Trophoblast cell (in vitro differentiated cells and primary cell): Measurements from ENCODE around the gene APOL1.
"Not testable (repeated sequence)": the region's sequence is repeated elsewhere in the genome, so short reads cannot be mapped to it uniquely, and the experiment has no call there.

Experiments
- DNase-seq, 2 donors: peaks; one replicate each; pipeline ENCODE4 v3.0.0-alpha.2; 2016
- H2AFZ ChIP-seq: 2 replicates; pipeline ENCODE4 v1.6.1; 2013; ENCODE audit warnings: low read length, moderate library complexity, mild to moderate bottlenecking; ENCODE audit not compliant: insufficient read depth, poor library complexity
- H2AK5ac ChIP-seq: 2 replicates; pipeline ENCODE4 v1.6.1; 2013; ENCODE audit warnings: mild to moderate bottlenecking, low read length
- H2BK120ac ChIP-seq: 2 replicates; pipeline ENCODE4 v1.6.1; 2013; ENCODE audit warnings: low read length, mild to moderate bottlenecking, moderate library complexity; ENCODE audit not compliant: insufficient read depth, poor library complexity
- H2BK12ac ChIP-seq: 2 replicates; pipeline ENCODE4 v1.6.1; 2013; ENCODE audit warnings: mild to moderate bottlenecking, low read length, moderate library complexity
- H2BK5ac ChIP-seq: 2 replicates; pipeline ENCODE4 v1.6.1; 2013; ENCODE audit warnings: low read length, low read depth, moderate library complexity, mild to moderate bottlenecking; ENCODE audit not compliant: poor library complexity
- H3K14ac ChIP-seq: 2 replicates; pipeline ENCODE4 v1.6.1; 2013; ENCODE audit warnings: mild to moderate bottlenecking, low read length
- H3K18ac ChIP-seq: 2 replicates; pipeline ENCODE4 v1.6.1; 2013; ENCODE audit warnings: mild to moderate bottlenecking, low read length
- H3K23ac ChIP-seq: 2 replicates; pipeline ENCODE4 v1.6.1; 2013; ENCODE audit warnings: low read length
- H3K27ac ChIP-seq: 2 replicates; pipeline ENCODE4 v1.5.1; 2013; ENCODE audit warnings: low read depth, mild to moderate bottlenecking, inconsistent platforms, low read length, moderate library complexity
- H3K27me3 ChIP-seq: 2 replicates; pipeline ENCODE4 v1.6.1; 2013; ENCODE audit warnings: inconsistent platforms, mild to moderate bottlenecking, low read length, moderate library complexity; ENCODE audit not compliant: insufficient read depth
- H3K36me3 ChIP-seq, 2 experiments: 1 replicate in 1 of 2; 2 replicates in 1 of 2; pipeline ENCODE4 v1.6.1; 2013; ENCODE audit warnings: low read length in 2 of 2, mild to moderate bottlenecking in 2 of 2, moderate library complexity in 1 of 2; ENCODE audit not compliant: insufficient read depth in 2 of 2, control insufficient read depth in 1 of 2
- H3K4ac ChIP-seq: 2 replicates; pipeline ENCODE4 v1.6.1; 2013; ENCODE audit warnings: low read depth, mild to moderate bottlenecking, low read length, moderate library complexity
- H3K4me1 ChIP-seq, 2 experiments: 1 replicate in 1 of 2; 2 replicates in 1 of 2; pipeline ENCODE4 v1.6.1; 2013; ENCODE audit warnings: low read length in 2 of 2, mild to moderate bottlenecking in 2 of 2, moderate library complexity in 1 of 2; ENCODE audit not compliant: insufficient read depth in 2 of 2, control insufficient read depth in 1 of 2
- H3K4me2 ChIP-seq: 2 replicates; pipeline ENCODE4 v1.6.1; 2013; ENCODE audit warnings: inconsistent platforms, mild to moderate bottlenecking, low read length, moderate library complexity
- H3K4me3 ChIP-seq: 2 replicates; pipeline ENCODE4 v1.5.1; 2013; ENCODE audit warnings: mild to moderate bottlenecking, low read depth, low read length, inconsistent platforms
- H3K79me1 ChIP-seq: one replicate; pipeline ENCODE4 v1.6.1; 2013; ENCODE audit warnings: low read length
- H3K79me2 ChIP-seq: 2 replicates; pipeline ENCODE4 v1.6.1; 2013; ENCODE audit warnings: low read length, mild to moderate bottlenecking; ENCODE audit not compliant: control insufficient read depth, insufficient read depth, poor library complexity
- H3K9ac ChIP-seq: 2 replicates; pipeline ENCODE4 v1.6.1; 2013; ENCODE audit warnings: mild to moderate bottlenecking, low read length
- H3K9me3 ChIP-seq: 2 replicates; pipeline ENCODE4 v1.6.1; 2013; ENCODE audit warnings: low read depth, mild to moderate bottlenecking, control low read depth, inconsistent platforms, low read length; ENCODE audit not compliant: insufficient read depth
- H4K12ac ChIP-seq: 2 replicates; pipeline ENCODE4 v1.6.1; 2013; ENCODE audit warnings: low read depth, mild to moderate bottlenecking, low read length, moderate library complexity
- H4K8ac ChIP-seq: 2 replicates; pipeline ENCODE4 v1.6.1; 2013; ENCODE audit warnings: low read depth, mild to moderate bottlenecking, low read length, moderate library complexity
- H4K91ac ChIP-seq: one replicate; pipeline ENCODE4 v1.6.1; 2013; ENCODE audit warnings: low read depth, mild to moderate bottlenecking, low read length, moderate library complexity
- whole genome bisulfite sequencing: extraction: QIAGEN DNeasy Blood & Tissue Kit; methylation state at CpG from one replicate; pipeline ENCODE4 v1.1.7; 2013; ENCODE audit warnings: missing lambda C conversion rate; ENCODE audit not compliant: insufficient read length, insufficient coverage; ENCODE audit errors: extremely low coverage; 5-methylcytosine and 5-hydroxymethylcytosine counted together

The APOL1 gene

DNA sequence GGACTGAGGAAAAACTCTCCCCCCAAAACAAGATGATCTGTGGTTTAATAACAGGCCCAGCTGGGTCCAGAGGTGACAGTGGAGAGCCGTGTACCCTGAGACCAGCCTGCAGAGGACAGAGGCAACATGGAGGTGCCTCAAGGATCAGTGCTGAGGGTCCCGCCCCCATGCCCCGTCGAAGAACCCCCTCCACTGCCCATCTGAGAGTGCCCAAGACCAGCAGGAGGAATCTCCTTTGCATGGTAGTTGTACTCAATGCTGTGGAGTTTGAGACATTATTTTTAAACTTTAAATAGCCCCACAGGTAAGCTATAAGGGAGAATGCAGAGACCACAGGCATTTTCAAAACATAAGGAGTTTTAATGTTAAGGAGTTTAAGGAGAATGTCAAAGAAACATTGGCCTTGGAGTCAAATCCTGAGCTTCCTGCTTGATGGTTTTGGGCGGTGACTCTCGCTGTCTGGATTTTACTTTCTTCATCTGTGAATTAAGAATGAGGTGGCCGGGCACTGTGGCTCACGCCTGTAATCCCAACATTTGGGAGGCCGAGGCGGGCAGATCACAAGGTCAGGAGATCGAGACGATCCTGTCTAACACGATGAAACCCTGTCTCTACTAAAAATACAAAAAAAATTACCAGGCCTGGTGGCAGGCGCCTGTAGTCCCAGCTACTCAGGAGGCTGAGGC is 6.8 kb downstream of the APOL1 start:
- H3K9ac ChIP-seq, result no peak overlapping the region
- H4K12ac ChIP-seq, result no peak overlapping the region
- DNase-seq, result no peak
- H3K27ac ChIP-seq, result no peak overlapping the region
- H4K91ac ChIP-seq, result no peak overlapping the region
- H3K36me3 ChIP-seq, result no peaks in the 10 kb centered on the region
- H3K79me1 ChIP-seq, result no peaks in the 10 kb centered on the region
- H3K23ac ChIP-seq, result no peak overlapping the region
- no CpG with 5 or more reads among the region's 14 CpGs for WGBS
- H2BK120ac ChIP-seq, result no peak overlapping the region
- H3K27me3 ChIP-seq, result no peaks in the 10 kb centered on the region
- no peak overlapping the region for H3K4me3 ChIP-seq
- no peak overlapping the region for H2AK5ac ChIP-seq
- no peak overlapping the region for H3K18ac ChIP-seq
- H2BK5ac ChIP-seq, result no peak overlapping the region
- no peak overlapping the region for H3K14ac ChIP-seq
- no peaks in the 10 kb centered on the region for H3K9me3 ChIP-seq
- no peak overlapping the region for H3K4ac ChIP-seq
- H3K4me1 ChIP-seq, result peaks cover 4 to 8% of the 10 kb centered on the region in 2 experiments
- no peaks in the 10 kb centered on the region for H3K79me2 ChIP-seq
- peak overlapping the region; percentile 33 for H3K4me2 ChIP-seq
- no peak overlapping the region for H2BK12ac ChIP-seq
- H4K8ac ChIP-seq, result peak overlapping the region; percentile 4
- no peak overlapping the region for H2AFZ ChIP-seq

DNA sequence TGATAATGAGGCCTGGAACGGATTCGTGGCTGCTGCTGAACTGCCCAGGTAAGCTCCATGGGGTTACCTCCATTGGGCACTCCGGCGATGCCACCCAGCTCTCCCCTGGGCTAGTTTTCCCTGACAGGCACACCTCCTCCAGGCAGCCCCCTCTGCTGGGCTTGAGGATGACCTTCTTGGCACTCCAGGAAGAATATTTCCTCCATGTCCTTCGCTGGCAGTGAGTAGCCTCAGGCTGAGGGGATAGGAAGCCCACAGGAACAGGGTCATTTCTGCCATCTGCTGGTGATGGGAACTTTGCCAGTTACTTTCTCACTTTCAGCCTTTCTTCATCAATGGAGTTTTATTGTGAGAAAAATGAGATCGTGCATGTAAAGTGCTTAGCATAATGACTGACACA is 8.7 kb downstream of the APOL1 start:
- not testable (repeated sequence) for H3K27me3 ChIP-seq, H3K27ac ChIP-seq, H3K4ac ChIP-seq, H4K12ac ChIP-seq, H2AK5ac ChIP-seq, H3K4me3 ChIP-seq, H2AFZ ChIP-seq, H3K9me3 ChIP-seq, H3K14ac ChIP-seq, H2BK5ac ChIP-seq, H2BK120ac ChIP-seq, H3K36me3 ChIP-seq, H2BK12ac ChIP-seq, H3K79me2 ChIP-seq, H4K91ac ChIP-seq, DNase-seq, H4K8ac ChIP-seq, H3K79me1 ChIP-seq, H3K18ac ChIP-seq, H3K4me1 ChIP-seq, H3K4me2 ChIP-seq, H3K23ac ChIP-seq, H3K9ac ChIP-seq
- no CpG with 5 or more reads among the region's 6 CpGs for WGBS

- H3K14ac ChIP-seq, H2BK5ac ChIP-seq, H2AK5ac ChIP-seq, H3K4me3 ChIP-seq, H3K79me1 ChIP-seq, H2BK12ac ChIP-seq, H3K27ac ChIP-seq, H4K91ac ChIP-seq, H4K12ac ChIP-seq, H3K36me3 ChIP-seq, H4K8ac ChIP-seq, H3K18ac ChIP-seq, DNase-seq, H2BK120ac ChIP-seq, H3K9ac ChIP-seq, H2AFZ ChIP-seq, H3K4me1 ChIP-seq, H3K9me3 ChIP-seq, H3K23ac ChIP-seq, H3K79me2 ChIP-seq, H3K4ac ChIP-seq, H3K27me3 ChIP-seq, H3K4me2 ChIP-seq: not testable (repeated sequence)
- no CpG with 5 or more reads among the region's 3 CpGs for WGBS
Measured at GRCh38 chr22:36262307-36262706, 9.4 kb downstream of the APOL1 start.

DNA sequence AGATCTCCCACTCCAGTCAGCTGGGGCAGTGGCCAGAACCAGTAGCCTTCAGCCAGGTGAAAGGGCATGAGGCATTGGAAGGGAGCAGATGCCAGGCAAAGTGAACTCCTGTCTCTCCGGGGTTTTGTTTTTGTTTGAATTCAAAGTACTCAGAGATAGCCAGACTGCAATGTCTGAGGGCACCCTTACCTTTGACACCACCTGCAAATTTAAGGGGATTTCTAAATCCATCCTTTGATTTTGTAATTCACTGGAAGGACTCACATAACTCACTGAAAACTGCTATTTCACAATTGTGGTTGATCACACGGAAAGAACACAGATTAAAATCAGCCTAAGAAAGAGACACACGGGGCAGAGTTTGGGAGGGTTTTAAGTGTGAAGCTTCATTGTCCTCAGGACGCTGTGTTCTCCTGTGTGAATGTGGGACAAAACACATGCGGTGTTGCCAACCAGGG is 10.3 kb downstream of the APOL1 start:
- not testable (repeated sequence) for H4K8ac ChIP-seq, H3K23ac ChIP-seq, H2BK5ac ChIP-seq, H3K18ac ChIP-seq, H3K79me1 ChIP-seq, H3K4ac ChIP-seq, H4K12ac ChIP-seq, H3K27ac ChIP-seq, H3K9me3 ChIP-seq, H3K79me2 ChIP-seq, H2BK120ac ChIP-seq, H3K14ac ChIP-seq, H4K91ac ChIP-seq, H2AK5ac ChIP-seq, H3K4me1 ChIP-seq, H3K36me3 ChIP-seq, H2BK12ac ChIP-seq, H3K27me3 ChIP-seq, H2AFZ ChIP-seq, H3K9ac ChIP-seq, H3K4me3 ChIP-seq, H3K4me2 ChIP-seq
- DNase-seq, result peak; percentile 15 to 53
- WGBS, result no CpG with 5 or more reads among the region's 5 CpGs
